HEK293 (cell line): ENCODE measurements around the gene TRIM40.

ENCODE experiments used
- EGR2 ChIP-seq: fragments of 450-650 bp; formaldehyde crosslinking; IDR thresholded peaks from 2 replicates; pipeline ENCODE4 v1.5.1; 2016; ENCODE audit warnings: low read depth, missing biosample characterization, missing genetic modification characterization
- PRDM2 ChIP-seq: fragments of 450-650 bp; formaldehyde crosslinking; IDR thresholded peaks from 2 replicates; pipeline ENCODE4 v1.5.1; 2016; ENCODE audit warnings: missing biosample characterization, missing genetic modification characterization, borderline replicate concordance
- REPIN1 ChIP-seq: fragments of 450-650 bp; formaldehyde crosslinking; IDR thresholded peaks from 2 replicates; pipeline ENCODE4 v1.5.1; 2017; ENCODE audit warnings: missing biosample characterization, missing genetic modification characterization, low read depth
- SCRT2 ChIP-seq: fragments of 450-650 bp; formaldehyde crosslinking; IDR thresholded peaks from 2 replicates; pipeline ENCODE4 v1.5.1; 2016; ENCODE audit warnings: missing biosample characterization, missing genetic modification characterization
- TRIM28 ChIP-seq: IDR thresholded peaks from 2 replicates; pipeline ENCODE4 v1.6.1; 2011; ENCODE audit warnings: low read length, control low read depth, borderline replicate concordance
- TSHZ1 ChIP-seq: fragments of 450-650 bp; formaldehyde crosslinking; IDR thresholded peaks from 2 replicates; pipeline ENCODE4 v1.5.1; 2016; ENCODE audit warnings: missing biosample characterization, missing genetic modification characterization, borderline replicate concordance
- YY2 ChIP-seq: fragments of 450-650 bp; formaldehyde crosslinking; IDR thresholded peaks from 2 replicates; pipeline ENCODE4 v1.5.1; 2016; ENCODE audit warnings: missing biosample characterization, missing genetic modification characterization
- ZBTB11 ChIP-seq: fragments of 450-650 bp; formaldehyde crosslinking; conservative IDR thresholded peaks from 2 replicates; pipeline ENCODE4 v1.5.1; 2016; ENCODE audit warnings: low read depth, missing biosample characterization, missing genetic modification characterization
- ZBTB17 ChIP-seq: fragments of 450-650 bp; formaldehyde crosslinking; IDR thresholded peaks from 2 replicates; pipeline ENCODE4 v1.5.1; 2016; ENCODE audit warnings: missing biosample characterization, missing genetic modification characterization
- ZNF133 ChIP-seq: fragments of 450-650 bp; formaldehyde crosslinking; IDR thresholded peaks from 2 replicates; pipeline ENCODE4 v1.5.1; 2016; ENCODE audit warnings: missing biosample characterization, missing genetic modification characterization
- ZNF155 ChIP-seq: fragments of 450-650 bp; formaldehyde crosslinking; IDR thresholded peaks from 2 replicates; pipeline ENCODE4 v1.5.1; 2016; ENCODE audit warnings: missing biosample characterization, missing genetic modification characterization
- ZNF16 ChIP-seq: fragments of 450-650 bp; formaldehyde crosslinking; IDR thresholded peaks from 2 replicates; pipeline ENCODE4 v1.5.1; 2016; ENCODE audit warnings: low read depth, missing biosample characterization, missing genetic modification characterization
- ZNF175 ChIP-seq: fragments of 450-650 bp; formaldehyde crosslinking; IDR thresholded peaks from 2 replicates; pipeline ENCODE4 v1.5.1; 2016; ENCODE audit warnings: missing biosample characterization, missing genetic modification characterization
- ZNF221 ChIP-seq: fragments of 450-650 bp; formaldehyde crosslinking; IDR thresholded peaks from 2 replicates; pipeline ENCODE4 v1.5.1; 2017; ENCODE audit warnings: missing biosample characterization, missing genetic modification characterization, borderline replicate concordance
- ZNF292 ChIP-seq: fragments of 450-650 bp; formaldehyde crosslinking; IDR thresholded peaks from 2 replicates; pipeline ENCODE4 v1.5.1; 2016; ENCODE audit warnings: low read depth, missing biosample characterization, missing genetic modification characterization, borderline replicate concordance
- ZNF362 ChIP-seq: fragments of 450-650 bp; formaldehyde crosslinking; IDR thresholded peaks from 2 replicates; pipeline ENCODE4 v1.5.1; 2016; ENCODE audit warnings: missing biosample characterization, missing genetic modification characterization
- ZNF37A ChIP-seq: fragments of 450-650 bp; IDR thresholded peaks from 2 replicates; pipeline ENCODE4 v1.5.1; 2018; ENCODE audit warnings: missing biosample characterization, missing genetic modification characterization
- ZNF394 ChIP-seq: fragments of 450-650 bp; formaldehyde crosslinking; IDR thresholded peaks from 2 replicates; pipeline ENCODE4 v1.5.1; 2016; ENCODE audit warnings: missing biosample characterization, missing genetic modification characterization, mild to moderate bottlenecking, moderate library complexity, borderline replicate concordance
- ZNF398 ChIP-seq: fragments of 450-650 bp; formaldehyde crosslinking; IDR thresholded peaks from 2 replicates; pipeline ENCODE4 v1.5.1; 2017; ENCODE audit warnings: missing biosample characterization, missing genetic modification characterization
- ZNF501 ChIP-seq: fragments of 450-650 bp; formaldehyde crosslinking; IDR thresholded peaks from 2 replicates; pipeline ENCODE4 v1.5.1; 2016; ENCODE audit warnings: missing biosample characterization, missing genetic modification characterization
- ZNF585B ChIP-seq: fragments of 450-650 bp; formaldehyde crosslinking; IDR thresholded peaks from 2 replicates; pipeline ENCODE4 v1.5.1; 2016; ENCODE audit warnings: missing biosample characterization, missing genetic modification characterization
- ZNF658 ChIP-seq: fragments of 450-650 bp; formaldehyde crosslinking; IDR thresholded peaks from 2 replicates; pipeline ENCODE4; 2016; ENCODE audit warnings: missing biosample characterization, missing genetic modification characterization
- ZSCAN5A ChIP-seq: fragments of 450-650 bp; formaldehyde crosslinking; IDR thresholded peaks from 2 replicates; pipeline ENCODE4 v1.5.1; 2016; ENCODE audit warnings: missing biosample characterization, missing genetic modification characterization

The TRIM40 gene

GRCh38 chr6:30156262-30156599 lies 20.3 kb downstream of the TRIM40 start (continued):
- TF ChIP-seq ZNF501 = no peak; the same call in 1 of the 2 replicates
- peak; percentile 93 for TF ChIP-seq ZBTB11 (tag by site-specific recombination)
- TF ChIP-seq ZNF175 = no peak
- TF ChIP-seq ZNF585B (tag by site-specific recombination) = no peak
- TF ChIP-seq SCRT2 (tag by site-specific recombination) = no peak
- TF ChIP-seq ZNF394 (tag by site-specific recombination) = peak; percentile 47; the same call in 1 of the 2 replicates
- no peak for TF ChIP-seq ZNF16 (tag by site-specific recombination)
- no peak for TF ChIP-seq ZNF658 (tag by site-specific recombination)
- no peak for TF ChIP-seq ZNF155 (tag by site-specific recombination)
- no peak for TF ChIP-seq YY2 (tag by site-specific recombination)
- TF ChIP-seq ZNF362 (tag by site-specific recombination) = no peak
- no peak for TF ChIP-seq ZSCAN5A (tag by site-specific recombination)
- no peak for TF ChIP-seq ZNF292 (tag by site-specific recombination)
- peak; percentile 61; the same call in 1 of the 2 replicates for TF ChIP-seq ZBTB17 (tag by site-specific recombination)
- peak; percentile 89 for TF ChIP-seq TSHZ1 (tag by site-specific recombination)
- no peak for TF ChIP-seq ZNF37A (tag by site-specific recombination)
- TF ChIP-seq ZNF398 (tag by site-specific recombination) = peak; percentile 88
- TF ChIP-seq EGR2 = peak; percentile 88
- no peak for TF ChIP-seq ZNF221
- no peak; the same call in 1 of the 2 replicates for TF ChIP-seq TRIM28
- TF ChIP-seq PRDM2 (tag by site-specific recombination) = no peak
- no peak for TF ChIP-seq ZNF133 (tag by site-specific recombination)
- no peak; the same call in 1 of the 2 replicates for TF ChIP-seq REPIN1 (tag by site-specific recombination)
